GM18519 (cell line): ENCODE results near the gene MUC7.
"Not testable (repeated sequence)": the region's sequence is repeated elsewhere in the genome, so short reads cannot be mapped to it uniquely, and the experiment has no call there.

Source experiments
- ATAC-seq: cut with Tn5 transposase; IDR thresholded peaks from one replicate; pipeline ENCODE4 v1.9.1; 2021; ENCODE audit warnings: mild to moderate bottlenecking, moderate library complexity; ENCODE audit not compliant: unreplicated experiment, low FRiP score

MUC7 gene

DNA sequence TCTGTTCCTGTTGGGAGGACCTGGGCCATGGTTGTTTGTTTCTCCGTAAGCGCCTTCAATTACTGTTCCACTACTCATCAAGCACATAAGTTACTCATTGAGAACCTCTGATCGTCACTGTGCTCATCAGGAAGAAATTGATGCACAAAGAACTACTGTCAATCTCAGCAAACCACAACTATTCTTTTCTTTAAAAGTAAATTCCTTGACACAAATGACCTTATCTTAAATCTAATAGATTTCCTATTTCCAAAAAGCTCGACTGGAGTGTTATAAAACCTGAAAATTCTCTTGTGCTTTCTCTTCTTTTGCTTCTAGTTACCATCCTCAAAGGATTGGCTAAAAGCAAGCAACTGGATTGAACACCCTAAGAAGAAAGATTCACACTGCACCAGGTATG, at the start of gene MUC7:
Gene MUC7, plus strand, starts transcription at position 301 of the 400 bp plus-strand sequence. CDS start 1,825 bp downstream, outside the sequence.
- ATAC-seq = no peak

DNA sequence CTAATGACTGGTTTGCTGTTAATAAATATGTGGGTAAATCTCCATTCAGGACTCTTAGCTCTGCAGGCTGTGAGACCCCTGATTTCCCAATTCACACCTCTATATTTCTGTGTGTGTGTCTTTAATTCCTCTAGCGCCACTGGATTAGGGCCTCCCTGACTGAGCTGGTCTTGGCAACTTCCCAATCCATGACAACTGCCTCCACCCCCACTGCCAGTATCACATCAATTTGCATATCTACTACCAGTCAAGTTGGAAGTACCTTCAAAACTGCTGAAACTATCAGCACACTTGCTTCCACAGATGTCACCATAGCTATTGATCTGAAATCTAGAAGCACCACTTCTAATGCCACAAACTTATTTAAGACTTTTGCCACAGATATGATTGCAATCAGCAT, 46.7 kb upstream of the MUC7 start:
- no peak for ATAC-seq

DNA sequence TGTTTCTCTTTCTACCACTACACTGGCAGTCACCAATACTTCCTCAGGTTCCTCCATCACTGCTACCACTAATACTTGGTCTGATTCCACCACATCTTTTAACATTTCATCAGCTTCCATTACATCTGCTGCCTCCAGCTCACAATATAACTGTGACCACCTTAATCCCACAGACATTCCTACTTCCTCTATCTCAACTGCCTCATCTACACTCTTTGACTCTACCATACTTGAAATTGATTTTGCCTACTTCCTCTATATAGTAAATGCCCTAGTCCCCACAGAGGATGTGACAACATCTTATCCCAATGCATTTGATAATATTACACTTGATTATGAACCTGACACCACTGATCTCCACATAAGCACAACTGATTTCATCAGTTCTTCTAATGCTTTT, 45.2 kb upstream of the MUC7 start:
- no peak for ATAC-seq

DNA sequence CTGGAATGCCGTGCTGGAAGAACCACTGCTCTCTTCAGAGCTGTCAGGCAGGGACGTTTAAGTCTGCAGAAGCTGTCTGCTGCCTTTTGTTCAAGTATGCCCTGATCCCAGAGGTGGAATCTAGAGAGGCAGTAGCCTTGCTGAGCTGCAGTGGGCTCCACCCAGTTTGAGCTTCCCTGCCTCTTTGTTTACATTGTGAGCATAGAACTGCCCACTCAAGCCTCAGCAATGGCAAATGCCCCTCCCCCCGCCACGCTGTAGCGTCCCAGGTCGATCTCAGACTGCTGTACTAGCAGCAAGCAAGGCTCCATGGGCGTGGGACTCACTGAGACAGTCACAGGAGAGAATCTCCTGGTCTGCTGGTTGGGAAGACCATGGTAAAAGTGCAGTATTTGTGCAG, 34.8 kb upstream of the MUC7 start:
- no peak for ATAC-seq

DNA sequence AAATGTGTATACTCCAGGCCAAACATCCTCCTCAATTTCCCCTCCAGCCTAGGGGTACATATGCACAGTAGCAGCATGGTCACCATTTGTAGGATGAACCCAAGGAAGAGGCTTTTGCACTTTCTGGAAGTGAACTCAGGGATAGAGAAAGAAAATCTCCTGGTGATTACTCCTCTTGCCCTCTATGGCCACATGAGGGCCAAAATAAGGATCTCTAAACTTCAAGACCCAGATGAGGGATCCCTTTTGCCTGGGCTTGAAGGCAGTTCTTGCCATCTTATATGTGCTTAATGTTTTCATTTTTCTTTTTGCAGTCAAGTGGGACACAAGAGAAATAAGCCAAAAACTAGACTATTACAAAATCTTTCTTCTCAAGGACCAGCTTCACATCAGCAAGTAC, 29.5 kb upstream of the MUC7 start:
- no peak for ATAC-seq

DNA sequence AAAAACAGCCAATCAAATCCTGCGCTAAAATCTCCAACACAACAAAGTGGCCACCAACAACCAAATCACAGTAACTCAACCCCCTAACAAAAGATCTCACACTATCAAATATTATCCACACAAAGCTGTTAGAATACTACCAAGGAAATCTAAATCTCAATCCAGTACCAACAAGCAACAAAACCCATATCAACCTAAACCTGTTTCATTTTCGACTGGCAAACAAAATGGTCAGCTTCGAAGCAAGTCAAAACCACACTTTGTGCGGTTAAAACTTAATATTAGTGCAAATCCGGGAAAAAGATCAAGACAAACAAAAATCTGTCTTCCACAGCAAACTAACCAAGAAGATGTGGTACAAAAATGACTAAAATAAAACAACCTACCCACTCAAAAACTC, 28.7 kb upstream of the MUC7 start:
- ATAC-seq = no peak

DNA sequence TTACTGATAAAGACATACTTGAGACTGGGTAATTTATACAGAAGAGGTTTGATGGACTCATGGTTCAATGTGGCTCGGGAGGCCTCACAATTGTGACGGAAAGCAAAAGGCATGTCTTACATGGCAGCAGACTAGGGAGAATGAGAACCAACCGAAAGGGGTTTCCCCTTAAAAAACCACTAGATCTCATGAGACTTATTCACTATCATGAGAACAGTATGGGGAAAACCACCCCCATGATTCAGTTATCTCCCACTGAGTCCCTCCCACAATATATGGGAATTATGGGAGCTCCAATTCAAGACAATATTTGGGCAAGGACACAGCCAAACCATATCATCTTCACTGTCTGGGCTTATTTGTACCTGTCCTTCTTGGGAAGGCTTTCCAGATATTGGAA, 22.8 kb upstream of the MUC7 start:
- ATAC-seq = peak; percentile 70

DNA sequence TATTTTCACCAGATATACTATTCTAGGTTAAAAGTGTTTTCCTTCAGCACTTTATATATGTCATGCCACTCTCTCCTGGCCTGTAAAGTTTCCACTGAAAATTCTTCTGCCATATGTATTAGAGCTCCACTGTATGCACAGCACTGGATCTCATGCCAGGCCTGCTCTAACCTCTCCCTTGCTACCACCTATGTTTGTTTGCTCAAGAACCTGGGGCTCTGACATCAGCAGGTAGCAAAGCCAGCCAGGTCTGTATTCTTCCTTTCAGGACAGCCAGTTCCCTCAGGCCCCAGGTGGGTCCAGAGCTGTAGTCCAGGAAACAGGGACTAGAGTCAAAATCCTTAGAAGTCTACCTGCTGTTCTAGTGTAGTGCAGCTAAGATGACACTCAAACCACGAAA, 19.1 kb upstream of the MUC7 start:
- ATAC-seq = no peak

DNA sequence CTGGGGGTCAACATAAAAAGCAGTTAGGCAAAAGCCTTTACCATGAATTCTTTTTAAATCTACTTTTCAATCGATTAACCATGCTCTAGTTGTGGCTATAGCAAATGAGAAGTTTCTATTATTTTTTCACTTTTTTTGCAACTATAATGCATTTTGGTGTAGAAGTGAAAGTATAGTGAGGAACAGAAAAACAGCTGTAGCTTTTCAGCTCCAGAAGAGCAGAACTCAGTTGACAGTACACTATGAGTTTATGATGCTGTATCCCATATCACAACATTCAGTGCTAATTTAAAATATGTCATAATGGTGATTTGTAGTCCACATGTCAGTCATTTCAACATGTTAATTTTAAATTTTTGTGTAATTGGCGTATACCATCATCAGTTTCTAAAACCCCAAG, 8.7 kb upstream of the MUC7 start:
- ATAC-seq = peak; percentile 47

DNA sequence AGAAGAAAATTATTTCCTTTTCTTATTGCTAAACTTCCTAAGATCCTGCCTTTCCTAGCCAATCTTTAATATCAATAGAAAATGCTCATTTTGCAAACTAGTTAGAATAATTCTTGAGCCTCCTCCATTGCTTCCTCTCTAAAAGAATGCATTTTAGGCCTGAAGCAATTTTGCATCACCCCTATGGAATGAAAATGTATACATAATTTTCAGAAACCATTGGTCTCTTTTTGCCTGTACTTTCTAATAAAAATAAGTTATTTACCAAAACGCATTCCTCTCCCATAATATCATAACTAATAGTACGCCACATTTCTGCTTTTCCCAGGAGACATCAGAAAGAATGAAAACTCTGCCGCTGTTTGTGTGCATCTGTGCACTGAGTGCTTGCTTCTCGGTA, 1.7 kb downstream of the MUC7 start:
- no peak for ATAC-seq

DNA sequence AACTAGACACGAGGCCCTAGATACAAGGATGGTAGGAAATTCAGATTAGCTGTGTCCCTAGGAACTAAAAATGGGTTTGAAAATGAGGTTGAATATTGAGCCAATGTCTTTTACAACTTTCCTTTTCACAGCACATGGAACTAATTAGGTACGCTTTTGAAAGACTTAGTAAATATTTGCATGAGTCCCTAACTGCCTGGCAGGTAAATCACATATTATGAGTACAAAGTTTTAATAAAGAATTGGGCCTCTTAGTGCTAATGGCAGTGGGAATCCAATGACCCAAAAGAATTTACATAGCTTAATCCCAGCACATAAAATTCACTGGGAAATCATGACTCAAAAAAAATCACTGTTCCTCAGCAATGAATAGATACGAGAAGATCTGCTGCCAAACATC, 16.8 kb downstream of the MUC7 start:
- no peak for ATAC-seq

DNA sequence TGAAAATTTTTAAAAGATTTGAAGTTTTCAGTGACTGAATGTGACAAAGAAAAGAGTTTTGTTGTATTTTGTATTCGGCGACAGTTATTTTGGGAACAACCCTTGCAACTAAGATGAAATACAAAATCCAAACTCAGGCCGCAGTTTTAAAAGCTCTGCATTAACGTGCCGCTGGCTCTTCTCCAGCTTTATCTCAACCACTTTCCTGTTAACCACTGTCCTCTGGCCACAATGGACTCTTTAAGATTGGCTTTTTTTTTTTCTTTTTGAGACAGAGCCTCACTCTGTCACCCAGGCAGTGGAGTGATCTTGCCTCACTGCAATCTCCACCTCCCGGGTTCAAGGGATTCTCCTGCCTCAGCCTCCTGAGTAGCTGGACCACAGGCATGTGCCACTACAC, 24.2 kb downstream of the MUC7 start:
- ATAC-seq = no peak

DNA sequence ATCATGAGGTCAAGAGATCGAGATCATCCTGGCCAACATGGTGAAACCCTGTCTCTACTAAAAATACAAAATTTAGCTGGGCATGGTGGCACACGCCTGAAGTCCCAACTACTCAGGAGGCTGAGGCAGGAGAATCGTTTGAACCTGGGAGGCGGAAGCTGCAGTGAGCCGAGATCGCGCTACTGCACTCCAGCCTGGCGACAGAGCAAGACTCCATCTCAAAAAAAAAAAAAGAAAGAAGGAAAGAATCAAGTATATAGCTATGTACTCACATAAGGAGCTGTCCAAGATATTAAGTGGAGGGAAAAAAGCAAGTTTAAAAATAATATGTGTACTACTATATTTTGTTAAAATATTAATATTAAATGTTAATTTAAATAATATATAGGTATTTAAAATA, 29.8 kb downstream of the MUC7 start:
- not testable (repeated sequence) for ATAC-seq

DNA sequence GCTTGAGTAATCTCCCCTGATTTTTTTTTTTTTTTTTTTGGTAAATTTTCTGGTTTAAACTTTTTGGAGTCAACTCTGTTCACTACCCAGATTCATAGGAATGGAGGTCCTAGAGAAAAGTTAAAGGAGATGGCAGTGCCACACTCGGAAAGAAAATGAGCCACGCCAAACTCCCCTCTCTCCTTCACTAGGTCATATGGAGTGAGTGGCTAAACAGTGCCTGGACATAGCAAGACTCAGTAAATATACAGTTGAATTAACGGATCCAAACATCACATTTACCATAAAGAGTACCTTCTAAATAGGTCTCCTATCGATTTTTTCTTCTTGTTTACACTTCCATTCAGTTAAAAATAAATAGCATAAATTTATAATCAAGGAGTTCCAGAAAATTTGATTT, 32.7 kb downstream of the MUC7 start:
- no peak for ATAC-seq

DNA sequence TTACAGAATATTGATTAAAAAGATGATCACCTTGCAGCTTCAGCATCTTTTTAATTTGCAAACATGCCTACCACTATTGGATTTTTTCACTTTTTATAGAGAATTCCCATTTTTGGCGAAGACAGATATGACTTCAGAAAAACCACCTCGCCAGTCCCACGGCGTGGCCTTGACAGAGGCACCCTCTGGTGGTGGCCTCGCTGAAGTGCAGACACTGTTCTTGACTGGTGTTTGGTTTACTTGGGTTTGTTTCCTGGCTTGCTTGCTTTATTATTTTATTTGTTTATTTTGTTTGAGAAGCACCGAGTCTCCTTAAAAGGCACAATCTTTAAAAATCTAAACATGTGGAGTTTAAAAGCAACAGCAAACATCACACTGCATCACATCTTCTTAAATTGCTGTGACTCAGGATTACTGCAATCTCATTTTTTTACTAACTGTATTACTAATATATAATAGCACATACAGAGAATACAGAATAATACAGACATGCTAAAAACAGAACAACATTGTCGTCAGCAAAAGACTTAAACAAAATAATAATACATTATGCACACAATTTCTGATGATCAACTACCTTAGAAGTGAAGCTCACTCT, 33.3 kb downstream of the MUC7 start:
- peak; percentile 91 for ATAC-seq

DNA sequence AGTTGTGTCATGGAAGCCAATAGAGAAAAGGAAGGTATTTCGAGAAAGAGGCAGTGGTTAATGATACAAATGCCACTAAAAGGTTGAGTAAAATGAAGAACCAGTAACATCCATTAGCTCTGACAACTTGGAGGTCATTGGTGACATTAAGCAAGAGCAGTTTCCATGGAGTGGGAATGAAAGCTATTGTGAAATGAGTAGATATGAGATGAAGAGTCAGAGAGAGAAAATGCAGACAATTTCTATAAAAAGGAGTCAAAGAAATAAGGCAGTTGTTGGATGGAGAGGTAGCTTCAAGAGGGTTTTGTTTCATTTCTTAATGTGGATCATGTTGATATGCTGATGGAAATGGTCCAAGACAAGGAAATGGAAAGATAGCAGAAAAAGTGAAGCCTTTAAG, 36.8 kb downstream of the MUC7 start:
- ATAC-seq = no peak

DNA sequence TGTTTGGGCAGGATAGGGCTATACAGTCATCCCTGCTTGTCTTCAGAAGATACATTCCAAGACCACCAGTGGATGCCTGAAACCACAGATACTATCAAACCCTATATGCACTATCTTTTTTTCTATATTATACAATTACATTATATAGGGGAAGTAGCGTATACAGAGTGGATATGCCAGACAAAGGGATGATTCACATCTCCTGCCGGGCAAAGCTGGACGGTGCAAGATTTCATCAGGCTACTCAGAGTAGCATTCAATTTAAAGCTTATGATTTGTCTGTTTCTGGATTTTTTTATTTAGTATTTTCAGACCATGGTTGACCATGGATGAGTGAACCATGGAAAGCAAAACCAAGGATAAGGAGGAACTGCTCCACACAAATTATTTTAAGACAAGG, 39.4 kb downstream of the MUC7 start:
- ATAC-seq = no peak

DNA sequence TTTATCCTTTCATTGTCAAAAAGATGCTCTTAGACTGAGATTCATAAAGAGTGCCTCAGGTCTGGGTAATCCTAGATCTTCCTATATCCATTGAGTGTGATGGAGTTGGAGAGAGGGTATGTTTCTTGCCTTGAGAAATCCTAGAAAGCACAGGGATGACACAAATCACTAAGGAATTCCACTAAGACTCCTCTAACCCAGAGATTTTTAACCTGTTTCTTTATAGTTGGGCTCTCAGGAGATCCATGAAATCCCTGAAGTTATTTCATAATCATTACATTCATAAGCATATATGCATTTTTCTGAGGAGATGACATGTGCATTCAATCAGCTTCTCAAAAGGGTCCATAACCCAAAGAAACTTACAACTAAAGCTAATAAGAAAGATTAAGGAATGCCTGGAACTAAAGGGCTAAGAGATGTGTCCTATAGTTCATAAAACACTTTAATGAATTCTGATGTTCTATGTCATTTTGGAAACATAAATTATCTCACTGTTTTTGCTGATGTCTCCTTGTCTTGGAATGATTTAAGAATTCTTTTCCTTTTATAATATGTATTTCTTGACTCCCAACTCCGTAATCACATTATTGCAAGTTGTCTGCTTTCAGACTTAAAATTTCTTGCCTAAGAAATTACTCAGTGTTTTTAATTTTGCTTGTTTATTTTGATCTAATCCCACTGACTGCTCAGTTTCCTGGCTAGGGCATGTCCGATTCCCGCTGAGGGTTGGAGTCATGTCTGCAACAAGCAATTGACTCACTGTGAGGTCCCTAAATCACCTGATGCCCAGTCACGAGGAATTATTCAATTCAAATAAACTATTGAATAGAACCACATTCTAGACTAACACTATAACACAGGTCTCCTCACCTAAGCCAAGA, 43.6 kb downstream of the MUC7 start:
- ATAC-seq = no peak

DNA sequence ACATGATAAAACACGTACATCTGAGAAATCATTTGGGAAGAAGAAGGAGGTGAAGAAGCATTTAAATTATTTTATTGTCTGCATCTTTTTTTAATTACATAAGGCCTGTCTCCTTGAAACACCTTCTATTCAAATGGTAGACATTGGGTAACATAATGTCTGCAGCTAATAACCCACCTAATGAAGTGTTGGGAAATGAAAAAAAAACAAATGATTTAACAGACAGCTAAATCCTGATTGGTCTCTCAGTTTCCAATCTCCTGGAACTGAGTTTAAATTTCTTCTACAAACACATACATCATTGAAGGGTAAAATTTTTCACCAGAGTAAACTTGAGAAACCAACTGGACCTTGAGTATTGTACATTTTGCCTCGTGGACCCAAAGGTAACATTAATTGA, 46.3 kb downstream of the MUC7 start, which contains the start of gene AMTN:
Gene AMTN, plus strand, starts transcription at position 301 of the 400 bp plus-strand sequence. CDS start 209 bp downstream, outside the sequence.
- no peak for ATAC-seq

DNA sequence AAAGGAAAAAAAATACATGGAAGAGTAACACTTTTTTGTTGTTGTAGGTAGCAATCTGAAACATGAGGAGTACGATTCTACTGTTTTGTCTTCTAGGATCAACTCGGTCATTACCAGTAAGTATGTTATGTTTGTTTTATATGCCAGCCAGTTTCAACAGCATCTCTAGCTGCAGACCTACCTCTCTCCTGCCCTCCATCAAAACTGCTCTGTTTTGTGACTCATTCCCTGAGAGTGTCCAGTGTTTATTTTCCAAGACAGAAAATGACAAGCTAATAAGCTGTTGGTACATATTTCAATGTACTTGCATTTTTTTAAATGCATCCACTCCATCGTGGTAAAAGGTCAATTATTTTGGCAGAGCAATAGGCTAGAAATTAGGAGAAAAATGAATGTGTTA, 46.7 kb downstream of the MUC7 start:
- no peak for ATAC-seq

DNA sequence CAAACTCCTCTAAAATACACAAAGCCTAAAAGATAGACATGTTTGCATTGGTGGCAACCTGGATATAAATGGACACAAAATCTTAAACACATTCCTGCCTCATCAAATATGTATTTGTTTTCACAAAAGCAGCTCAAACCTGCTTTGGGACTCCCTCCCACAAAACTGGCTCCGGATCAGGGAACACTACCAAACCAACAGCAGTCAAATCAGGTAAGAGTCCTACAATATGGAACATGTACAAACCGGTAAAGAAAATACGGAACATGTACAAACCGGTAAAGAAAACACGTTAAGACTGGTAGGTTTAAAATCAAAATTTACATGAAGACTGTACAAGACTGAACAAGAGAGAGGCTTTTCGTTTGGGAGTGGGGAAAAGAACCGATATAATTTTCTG, 50.6 kb downstream of the MUC7 start:
- no peak for ATAC-seq

DNA sequence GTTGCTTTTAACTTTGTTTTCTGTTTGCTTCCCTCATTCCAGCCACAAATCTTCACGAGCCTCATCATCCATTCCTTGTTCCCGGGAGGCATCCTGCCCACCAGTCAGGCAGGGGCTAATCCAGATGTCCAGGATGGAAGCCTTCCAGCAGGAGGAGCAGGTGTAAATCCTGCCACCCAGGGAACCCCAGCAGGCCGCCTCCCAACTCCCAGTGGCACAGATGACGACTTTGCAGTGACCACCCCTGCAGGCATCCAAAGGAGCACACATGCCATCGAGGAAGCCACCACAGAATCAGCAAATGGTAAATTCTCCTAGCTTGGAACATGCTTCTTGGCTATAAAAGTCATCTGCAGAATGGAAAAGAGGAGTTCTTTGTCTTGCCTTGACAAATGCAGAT, 59.0 kb downstream of the MUC7 start:
- no peak for ATAC-seq
